Hepatocyte (in vitro differentiated cells): ENCODE data around the gene SNTG2.

ENCODE experiments used
- EZH2 ChIP-seq: fragments of 200-600 bp; sonication (generic); IDR thresholded peaks from 2 replicates; pipeline ENCODE4 v1.6.1; 2016; ENCODE audit warnings: antibody characterized with exemption, mild to moderate bottlenecking, borderline replicate concordance
- EZH2phosphoT487 ChIP-seq: fragments of 200-600 bp; sonication (generic); IDR thresholded peaks from one replicate; pipeline ENCODE4 v1.6.1; 2018; ENCODE audit warnings: antibody characterized with exemption, mild to moderate bottlenecking, low read depth, moderate library complexity; ENCODE audit not compliant: unreplicated experiment, severe bottlenecking

GRCh38 chr2:1088940-1089339 is 138.3 kb downstream of the SNTG2 start:
- no peak for TF ChIP-seq EZH2phosphoT487
- no peak for TF ChIP-seq EZH2
